Adrenal gland (tissue), 12 donors: ENCODE measurements around the gene NUDT4. TPM values are rescaled to one million over a fixed set of nuclear protein-coding genes. Genes with fewer than 3 reads are reported as not detected.

Source experiments
- DNase-seq, 7 donors: peaks; one replicate each; pipeline ENCODE4 v3.0.0-alpha.2; 2019 to 2020
- H3K27ac ChIP-seq, 5 donors: fragments of 200-600 bp; sonication (generic) in 4 of 5; 1 replicate in 3 of 5; 2 replicates in 2 of 5; pipeline versions ENCODE4 v1.5.1 to v1.8.0; 2016 to 2020; ENCODE audit warnings: mild to moderate bottlenecking in 1 of 5
- H3K27me3 ChIP-seq: fragments of 200-600 bp; 2 replicates; pipeline ENCODE4 v1.8.0; 2021
- H3K36me3 ChIP-seq, 2 donors: fragments of 200-600 bp; replicated peaks in 1 of 2; 1 replicate in 1 of 2; 2 replicates in 1 of 2; pipeline versions ENCODE4 v1.5.1 to v1.8.0; 2018 to 2022
- H3K4me1 ChIP-seq, 2 donors: fragments of 200-600 bp; replicated peaks in 1 of 2; 1 replicate in 1 of 2; 2 replicates in 1 of 2; pipeline versions ENCODE4 v1.5.1 to v1.8.0; 2018 to 2021
- H3K4me3 ChIP-seq, 4 donors: fragments of 200-600 bp; sonication (generic) in 3 of 4; one replicate each; pipeline ENCODE4 v1.5.1; 2016 to 2018
- H3K9me3 ChIP-seq, 3 donors: fragments of 200-600 bp; sonication (generic) in 1 of 3; replicated peaks in 1 of 3; 1 replicate in 2 of 3; 2 replicates in 1 of 3; pipeline versions ENCODE4 v1.5.1 to v1.8.0; 2016 to 2021
- POLR2A ChIP-seq, 2 donors: fragments of 450-650 bp; IDR thresholded peaks; one replicate each; pipeline ENCODE4 v1.6.1; 2017; ENCODE audit warnings: antibody characterized with exemption in 2 of 2, mild to moderate bottlenecking in 2 of 2, moderate library complexity in 1 of 2
- WGBS, 4 donors: extraction: QIAGEN DNeasy Blood & Tissue Kit in 2 of 4; methylation state at CpG; one replicate each; pipeline versions ENCODE4 v1.1.5 to v1.1.7; 2013 to 2017; 5-methylcytosine and 5-hydroxymethylcytosine counted together
- intact Hi-C, 2 donors: fragments of 100-400 bp; cut with DNase I; formaldehyde crosslinking; loops; one replicate each; pipeline versions ENCODE4 v1.14.1 to v1.15.0; 2022 to 2023
- polyA plus RNA-seq, 3 donors: library from polyadenylated mRNA; stranded (reverse); fragments of 200-250 nt in 2 of 3; fragments of 350-450 nt in 1 of 3; fragmentation: Illumina TruSeq in 1 of 3; extraction: RNeasy Lipid Tissue Mini Kit (QIAGEN cat#74804) in 1 of 3; gene quantifications; one replicate each; pipeline ENCODE4 v1.2.3, GENCODE V29; 2013 to 2014
- total RNA-seq, 9 donors: library from RNA; depleted of rRNA in 4 of 9; stranded (reverse); fragments of >200 nt in 4 of 9; fragments of 120-200 nt in 1 of 9; fragmentation: NEBNext Ultra II Directional in 1 of 9; extraction: Animal tissue kit (Norgen Biotek cat#: 25700) in 1 of 9; gene quantifications; one replicate each; pipeline versions ENCODE4 v1.1.0 to v1.2.4, GENCODE V29; 2013 to 2023
- TF ChIP-seq, protein P1 (sequence below), 6 experiments: fragments of 450-650 bp in 4 of 6; fragments of 200-600 bp in 2 of 6; sonication (generic) in 1 of 6; IDR thresholded peaks; 1 replicate in 5 of 6; 2 replicates in 1 of 6; pipeline versions ENCODE4 v1.5.1 to v1.8.0; 2016 to 2021; ENCODE audit warnings: antibody characterized with exemption in 6 of 6, mild to moderate bottlenecking in 2 of 6, moderate library complexity in 1 of 6
- donor health status: healthy with polysubstance abuse.
- donor health status: Bipolar disorder and iron deficiency.
- donor health status: DM: yes; HTN: yes; CAD: no.
- donor health status: DM: no; HTN: no; CAD: no.
- donor health status: DM: no; HTN: no; CAD: no.
- donor health status: DM: yes; HTN: yes; CAD: no.

The NUDT4 gene
- total and polyA plus RNA-seq, 12 donors = 23.0 to 195 (median 137) TPM

DNA sequence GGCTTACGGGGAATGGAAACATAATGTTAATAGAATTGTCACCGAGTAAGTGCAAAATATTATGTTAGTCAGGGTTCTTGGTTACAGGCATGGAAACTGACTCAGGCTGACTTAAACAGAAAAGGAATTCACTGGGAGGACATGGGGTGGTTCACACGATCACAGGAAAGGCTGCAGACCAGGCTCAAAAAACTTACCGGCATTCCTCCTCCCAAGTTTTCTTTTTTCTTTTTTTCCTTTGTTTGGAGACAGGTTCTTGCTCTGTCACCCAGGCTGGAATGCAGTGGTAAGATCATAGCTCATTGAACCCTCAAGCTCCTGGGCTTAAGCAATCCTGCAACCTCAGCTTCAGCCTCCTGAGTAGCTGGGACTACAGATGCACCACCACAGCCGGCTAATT is 75.9 kb downstream of the NUDT4 start:
- intact Hi-C loops = no loop called here
- H3K4me3 ChIP-seq = no peak overlapping the region
- no peak for DNase-seq
- WGBS, 4 donors = 84 to 91% (median 87%) methylated on average over 5 of the region's 5 CpGs
- H3K27me3 ChIP-seq = no peaks in the 10 kb centered on the region
- no peaks in the 10 kb centered on the region for H3K4me1 ChIP-seq
- no peak overlapping the region for H3K27ac ChIP-seq
- TF ChIP-seq POLR2A (IDR thresholded peaks at IDR 0.05) = no peak
- TF ChIP-seq, protein P1, sequence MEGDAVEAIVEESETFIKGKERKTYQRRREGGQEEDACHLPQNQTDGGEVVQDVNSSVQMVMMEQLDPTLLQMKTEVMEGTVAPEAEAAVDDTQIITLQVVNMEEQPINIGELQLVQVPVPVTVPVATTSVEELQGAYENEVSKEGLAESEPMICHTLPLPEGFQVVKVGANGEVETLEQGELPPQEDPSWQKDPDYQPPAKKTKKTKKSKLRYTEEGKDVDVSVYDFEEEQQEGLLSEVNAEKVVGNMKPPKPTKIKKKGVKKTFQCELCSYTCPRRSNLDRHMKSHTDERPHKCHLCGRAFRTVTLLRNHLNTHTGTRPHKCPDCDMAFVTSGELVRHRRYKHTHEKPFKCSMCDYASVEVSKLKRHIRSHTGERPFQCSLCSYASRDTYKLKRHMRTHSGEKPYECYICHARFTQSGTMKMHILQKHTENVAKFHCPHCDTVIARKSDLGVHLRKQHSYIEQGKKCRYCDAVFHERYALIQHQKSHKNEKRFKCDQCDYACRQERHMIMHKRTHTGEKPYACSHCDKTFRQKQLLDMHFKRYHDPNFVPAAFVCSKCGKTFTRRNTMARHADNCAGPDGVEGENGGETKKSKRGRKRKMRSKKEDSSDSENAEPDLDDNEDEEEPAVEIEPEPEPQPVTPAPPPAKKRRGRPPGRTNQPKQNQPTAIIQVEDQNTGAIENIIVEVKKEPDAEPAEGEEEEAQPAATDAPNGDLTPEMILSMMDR (IDR thresholded peaks at IDR 0.05) = no peak
- H3K36me3 ChIP-seq = no peaks in the 10 kb centered on the region
- H3K9me3 ChIP-seq = no peaks in the 10 kb centered on the region

DNA sequence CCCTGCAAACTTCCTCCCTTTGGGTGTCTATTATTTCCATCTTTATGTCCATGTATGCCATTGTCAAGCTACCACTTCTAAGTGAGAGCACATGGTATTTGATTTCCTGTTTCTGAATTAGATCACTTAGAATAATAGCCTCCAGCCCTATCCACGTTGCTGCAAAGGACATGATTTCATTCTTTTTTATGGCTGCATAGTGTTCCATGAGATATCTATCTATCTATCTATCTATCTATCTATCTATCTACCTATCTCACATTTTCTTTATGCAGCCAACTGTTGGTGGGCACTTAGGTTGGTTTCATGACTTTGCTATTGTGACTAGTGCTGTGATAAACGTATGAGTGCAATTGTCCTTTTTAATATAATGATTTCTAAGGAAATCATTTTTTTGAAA is 78.4 kb downstream of the NUDT4 start:
- DNase-seq = no peak
- 70 to 83% (median 73%) methylated on average over 2 of the region's 2 CpGs for WGBS, 4 donors
- H3K27ac ChIP-seq = no peak overlapping the region
- no peak for TF ChIP-seq POLR2A (IDR thresholded peaks at IDR 0.05)
- TF ChIP-seq, protein P1 (IDR thresholded peaks at IDR 0.05) = no peak
- no peaks in the 10 kb centered on the region for H3K36me3 ChIP-seq
- intact Hi-C loops = no loop called here
- H3K9me3 ChIP-seq = no peaks in the 10 kb centered on the region
- H3K4me1 ChIP-seq = peaks cover 0 to 6% of the 10 kb centered on the region in 2 donors
- no peak overlapping the region for H3K4me3 ChIP-seq
- H3K27me3 ChIP-seq = no peaks in the 10 kb centered on the region

Other genes starting within 250 kb of the NUDT4 start
- 100 to 1,000 TPM in 2 of 9 donors, 10 to 100 TPM in 7; 22.1 to 117 (median 78.5) TPM for gene UBE2N, start 64.0 kb downstream of the NUDT4 start, total RNA-seq
- 100 to 1,000 TPM in 1 of 3 donors, 10 to 100 TPM in 2; 36.4 to 186 (median 53.1) TPM for gene UBE2N, start 64.0 kb downstream of the NUDT4 start, polyA plus RNA-seq
- 100 to 1,000 TPM in 3 of 9 donors, 10 to 100 TPM in 6; 44.4 to 131 (median 85.5) TPM for gene MRPL42, start 89.6 kb downstream of the NUDT4 start, total RNA-seq
- gene MRPL42, start 89.6 kb downstream of the NUDT4 start, polyA plus RNA-seq = 100 to 1,000 TPM in 1 of 3 donors, 10 to 100 TPM in 2; 21.9 to 106 (median 29.0) TPM
- gene SOCS2, start 194.8 kb downstream of the NUDT4 start, total RNA-seq = 10 to 100 TPM; 30.7 to 66.4 (median 46.5) TPM
- 10 to 100 TPM; 28.2 to 46.5 (median 29.4) TPM for gene SOCS2, start 194.8 kb downstream of the NUDT4 start, polyA plus RNA-seq